ENCODE results near the gene ELAVL3. TPM values are rescaled to one million over a fixed set of nuclear protein-coding genes. Genes with fewer than 3 reads are reported as not detected.
"Not testable (repeated sequence)": the region's sequence is repeated elsewhere in the genome, so short reads cannot be mapped to it uniquely, and the experiment has no call there.

ELAVL3 gene
- total and polyA plus RNA-seq, 2 donors (not counting 3 experiments of a cell fraction or from before 2014, with no cell fraction given): not detected

GRCh38 chr19:11460207-11460606, 20.6 kb downstream of the ELAVL3 start:
- TF ChIP-seq, protein P1, sequence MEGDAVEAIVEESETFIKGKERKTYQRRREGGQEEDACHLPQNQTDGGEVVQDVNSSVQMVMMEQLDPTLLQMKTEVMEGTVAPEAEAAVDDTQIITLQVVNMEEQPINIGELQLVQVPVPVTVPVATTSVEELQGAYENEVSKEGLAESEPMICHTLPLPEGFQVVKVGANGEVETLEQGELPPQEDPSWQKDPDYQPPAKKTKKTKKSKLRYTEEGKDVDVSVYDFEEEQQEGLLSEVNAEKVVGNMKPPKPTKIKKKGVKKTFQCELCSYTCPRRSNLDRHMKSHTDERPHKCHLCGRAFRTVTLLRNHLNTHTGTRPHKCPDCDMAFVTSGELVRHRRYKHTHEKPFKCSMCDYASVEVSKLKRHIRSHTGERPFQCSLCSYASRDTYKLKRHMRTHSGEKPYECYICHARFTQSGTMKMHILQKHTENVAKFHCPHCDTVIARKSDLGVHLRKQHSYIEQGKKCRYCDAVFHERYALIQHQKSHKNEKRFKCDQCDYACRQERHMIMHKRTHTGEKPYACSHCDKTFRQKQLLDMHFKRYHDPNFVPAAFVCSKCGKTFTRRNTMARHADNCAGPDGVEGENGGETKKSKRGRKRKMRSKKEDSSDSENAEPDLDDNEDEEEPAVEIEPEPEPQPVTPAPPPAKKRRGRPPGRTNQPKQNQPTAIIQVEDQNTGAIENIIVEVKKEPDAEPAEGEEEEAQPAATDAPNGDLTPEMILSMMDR (IDR thresholded peaks at IDR 0.05; ENCODE audit: extremely low read depth in 1 of 2, insufficient read depth in 1 of 2, low read depth in 1 of 2, low read length in 2 of 2): peak in 1 of 2 donors; percentile 22
- no peak for TF ChIP-seq MAX (IDR thresholded peaks at IDR 0.05; ENCODE audit: insufficient read depth, insufficient read length)
- CTCF ChIA-PET: no interaction called here
- no peaks in the 10 kb centered on the region for H3K79me2 ChIP-seq (ENCODE audit: control insufficient read depth, insufficient read depth, low read length)
- POLR2A ChIA-PET: no interaction called here
- BruUV-seq (replicated peaks): no TSS peak
- no peak overlapping the region for H2AFZ ChIP-seq (ENCODE audit: low read depth, low read length)
- intact Hi-C loops (cut with micrococcal nuclease): no loop called here
- H3K9me3 ChIP-seq (replicated peaks; ENCODE audit: control insufficient read depth, insufficient read depth, low read length): no peaks in the 10 kb centered on the region
- no peaks in the 10 kb centered on the region for H3K9me1 ChIP-seq (replicated peaks; ENCODE audit: control insufficient read depth, extremely low read depth, insufficient read depth, low read length)
- no peaks in the 10 kb centered on the region for H3K4me1 ChIP-seq (ENCODE audit: control insufficient read depth, extremely low read depth, insufficient read depth, low read length)
- H3K4me2 ChIP-seq (ENCODE audit: insufficient read depth, low read length): no peak overlapping the region
- H3K27me3 ChIP-seq (ENCODE audit: control insufficient read depth in 2 of 2, insufficient read depth in 2 of 2, low read length in 2 of 2): no peaks in the 10 kb centered on the region
- H3K27ac ChIP-seq (ENCODE audit: insufficient read depth, low read depth, low read length): no peak overlapping the region
- dilution Hi-C loops (cut with MboI; ENCODE audit: extremely low pct_ligation_motif_present, low sequenced_read_pairs): no loop called here
- no peak for FAIRE-seq
- no peaks in the 10 kb centered on the region for H4K20me1 ChIP-seq (replicated peaks; ENCODE audit: control insufficient read depth, extremely low read depth, insufficient read depth, low read length)
- H3K36me3 ChIP-seq (ENCODE audit: control insufficient read depth in 2 of 2, extremely low read depth in 1 of 2, insufficient read depth in 2 of 2, low read length in 2 of 2): no peaks in the 10 kb centered on the region
- H3K9ac ChIP-seq (replicated peaks; ENCODE audit: extremely low read depth, insufficient read depth, low read length): no peak overlapping the region
- no peak for DNase-seq (ENCODE audit: low read depth, low spot score)
- H3K4me3 ChIP-seq (replicated peaks in 1 of 3; ENCODE audit: insufficient read depth in 1 of 3, low read depth in 1 of 3, low read length in 3 of 3): no peak overlapping the region

GRCh38 chr19:11458912-11459311, 21.9 kb downstream of the ELAVL3 start:
- H3K4me2 ChIP-seq (ENCODE audit: insufficient read depth, low read length); POLR2A ChIA-PET; H3K9me3 ChIP-seq (replicated peaks; ENCODE audit: control insufficient read depth, insufficient read depth, low read length); H3K9ac ChIP-seq (replicated peaks; ENCODE audit: extremely low read depth, insufficient read depth, low read length); H4K20me1 ChIP-seq (replicated peaks; ENCODE audit: control insufficient read depth, extremely low read depth, insufficient read depth, low read length); H3K9me1 ChIP-seq (replicated peaks; ENCODE audit: control insufficient read depth, extremely low read depth, insufficient read depth, low read length); dilution Hi-C loops (cut with MboI; ENCODE audit: extremely low pct_ligation_motif_present, low sequenced_read_pairs); DNase-seq (ENCODE audit: low read depth, low spot score); H3K4me3 ChIP-seq (replicated peaks in 1 of 3; ENCODE audit: insufficient read depth in 1 of 3, low read depth in 1 of 3, low read length in 3 of 3); H2AFZ ChIP-seq (ENCODE audit: low read depth, low read length); H3K36me3 ChIP-seq (ENCODE audit: control insufficient read depth in 2 of 2, extremely low read depth in 1 of 2, insufficient read depth in 2 of 2, low read length in 2 of 2); FAIRE-seq; BruUV-seq (replicated peaks); H3K79me2 ChIP-seq (ENCODE audit: control insufficient read depth, insufficient read depth, low read length); intact Hi-C loops (cut with micrococcal nuclease); H3K4me1 ChIP-seq (ENCODE audit: control insufficient read depth, extremely low read depth, insufficient read depth, low read length); H3K27ac ChIP-seq (ENCODE audit: insufficient read depth, low read depth, low read length); H3K27me3 ChIP-seq (ENCODE audit: control insufficient read depth in 2 of 2, insufficient read depth in 2 of 2, low read length in 2 of 2): not testable (repeated sequence)
- CTCF ChIA-PET: interaction anchor here (0.6 to 1.6 kb wide), 3 partner anchors 24 to 53 kb away, joined by 3 to 8 read pairs (median 3); no protein-coding TSS in a partner anchor

All from endothelial cell of umbilical vein (primary cell).